ENCODE data around the gene KCNK5.

- no peak for TF ChIP-seq EP300 (IDR thresholded peaks at IDR 0.05)
- TF ChIP-seq CTCF (IDR thresholded peaks at IDR 0.05) = no peak
Observed at GRCh38 chr6:39226639-39227329, 2.5 kb downstream of the KCNK5 start.
